Measurements from ENCODE around the gene SAA4. TPM values are rescaled to one million over a fixed set of nuclear protein-coding genes. Genes with fewer than 3 reads are reported as not detected.

SAA4 gene
- not detected in 2 replicates for total RNA-seq (2021; fragmentation: NEBNext Ultra II Directional; extraction: Animal tissue kit (Norgen Biotek cat#: 25700))
- polyA plus RNA-seq (2011; rRNA removed), result not detected in 2 replicates
- not detected for polyA plus RNA-seq (2011; cell fraction: cytosol; rRNA removed)
- not detected for polyA plus RNA-seq (2011; cell fraction: nucleus; rRNA removed)
- polyA plus RNA-seq (2012, experiment 1 of 2), result not detected in 4 replicates
- not detected for polyA plus RNA-seq (2012, experiment 2 of 2)
- not detected for polyA plus RNA-seq (2013, experiment 1 of 2)
- not detected for polyA plus RNA-seq (2013, experiment 2 of 2)
- polyA minus RNA-seq (2011; rRNA and poly(A)+ RNA removed), result not detected in 2 replicates
- polyA minus RNA-seq (2011; cell fraction: cytosol; rRNA and poly(A)+ RNA removed), result not detected
- not detected for polyA minus RNA-seq (2011; cell fraction: nucleus; rRNA and poly(A)+ RNA removed)
- long read RNA-seq, experiment 1, result 0 reads
- long read RNA-seq, experiment 2, result 0 reads

DNA sequence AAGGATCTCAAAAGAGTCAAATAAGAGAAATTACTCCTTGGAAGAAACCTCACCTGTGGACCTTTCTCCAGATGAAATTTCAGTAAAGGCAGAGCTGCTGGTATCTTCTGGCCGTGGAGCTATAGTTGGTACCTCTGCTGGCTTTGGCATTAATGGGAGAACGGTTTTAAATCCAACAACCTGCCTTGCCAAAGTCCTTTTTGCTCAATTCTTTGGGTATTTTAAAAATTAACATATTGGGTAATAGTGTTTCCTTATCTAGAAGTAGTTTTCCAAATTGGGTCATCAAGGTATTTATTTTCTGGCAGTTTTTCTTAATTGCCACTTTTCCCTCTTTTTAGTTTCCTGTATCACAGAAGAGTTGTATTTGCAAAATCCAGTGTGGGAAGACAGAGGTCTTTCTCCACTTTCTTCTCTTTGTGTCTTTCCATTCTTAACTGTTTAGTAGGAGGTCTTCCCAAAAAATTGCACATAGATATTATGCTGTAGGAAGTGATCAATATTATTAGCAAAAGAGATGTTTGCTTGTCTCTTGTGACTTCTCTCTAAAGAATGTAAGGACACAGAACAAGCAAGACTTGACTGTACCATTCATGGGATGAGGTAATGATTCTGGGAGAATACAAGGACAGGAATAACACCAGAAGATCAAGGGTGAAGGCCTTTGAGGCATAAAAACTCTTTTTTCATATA, at the start of gene SAA4:
SAA4 (minus strand) TSS at position 139 of the 693 bp plus-strand sequence. CDS start 876 bp downstream, outside the sequence.
- H2BK15ac ChIP-seq (ENCODE audit: low read length), result no peak within 1 kb of the TSS
- H2AFZ ChIP-seq (ENCODE audit: low read length), result no peak within 1 kb of the TSS
- no peak within 1 kb of the TSS for H3K9ac ChIP-seq (replicated peaks in 1 of 4; ENCODE audit: extremely low read depth in 1 of 4, low read depth in 3 of 4, low read length in 3 of 4)
- H4K91ac ChIP-seq (replicated peaks; ENCODE audit: insufficient read length, low read length), result no peak within 1 kb of the TSS
- no peak within 1 kb of the TSS for H3K4me2 ChIP-seq (ENCODE audit: insufficient read depth in 1 of 2, low read depth in 2 of 2, low read length in 2 of 2)
- H4K20me1 ChIP-seq (replicated peaks in 1 of 2; ENCODE audit: control insufficient read depth in 1 of 2, insufficient read depth in 2 of 2, low read length in 2 of 2), result no peaks in the 10 kb centered on the region
- no peaks in the 10 kb centered on the region for H3K79me2 ChIP-seq (ENCODE audit: control insufficient read depth in 1 of 2, insufficient read depth in 2 of 2, low read length in 2 of 2)
- no peak within 1 kb of the TSS for H2BK5ac ChIP-seq (ENCODE audit: low read depth, low read length)
- H3K36me3 ChIP-seq (ENCODE audit: control insufficient read depth in 2 of 4, insufficient read depth in 4 of 4, low read length in 3 of 4), result no peaks in the 10 kb centered on the region
- CTCF ChIA-PET (ENCODE audit: partially characterized antibody), result interaction anchor here (0.9 kb wide), 1 partner anchor 13 kb away, joined by 3 read pairs; no protein-coding TSS in a partner anchor
- no peak within 1 kb of the TSS for H2BK12ac ChIP-seq (ENCODE audit: low read depth, low read length)
- POLR2A ChIA-PET (ENCODE audit: partially characterized antibody), result no interaction called here
- no peak for DNase-seq (ENCODE audit: low read depth in 1 of 2, low spot score in 2 of 2)
- H3K27ac ChIP-seq (ENCODE audit: low read depth, low read length), result no peak within 1 kb of the TSS
- no peaks in the 10 kb centered on the region for H3K4me1 ChIP-seq (replicated peaks in 1 of 4; ENCODE audit: control insufficient read depth in 3 of 4, insufficient read depth in 4 of 4, low read length in 3 of 4)
- H3K18ac ChIP-seq (ENCODE audit: extremely low read depth, low read length), result no peak within 1 kb of the TSS
- no peak within 1 kb of the TSS for H4K5ac ChIP-seq (ENCODE audit: insufficient read length, low read depth, low read length)
- no peak within 1 kb of the TSS for H3K4ac ChIP-seq (replicated peaks; ENCODE audit: insufficient read length, low read depth, low read length)
- 89% methylated on average over 2 of the region's 2 CpGs; no CpG with 5 or more reads in 1 of the 2 experiments for WGBS, 2 experiments (ENCODE audit: extremely low coverage in 1 of 2, insufficient coverage in 1 of 2, insufficient read length in 1 of 2, insufficient replicate concordance in 2 of 2, low coverage in 1 of 2, low lambda C conversion rate in 2 of 2, missing lambda C conversion rate in 1 of 2)
- H3K23ac ChIP-seq (ENCODE audit: insufficient read length), result no peak within 1 kb of the TSS
- H3K79me1 ChIP-seq (ENCODE audit: low read depth, low read length), result no peaks in the 10 kb centered on the region
- no peak within 1 kb of the TSS for H3K56ac ChIP-seq (replicated peaks; ENCODE audit: insufficient read length, low read depth, low read length)
- no peaks in the 10 kb centered on the region for H3K23me2 ChIP-seq (ENCODE audit: low read depth, low read length)
- no peak within 1 kb of the TSS for H2BK120ac ChIP-seq (replicated peaks; ENCODE audit: low read depth, low read length)
- no peak within 1 kb of the TSS for H2BK20ac ChIP-seq (ENCODE audit: low read length)
- no peak within 1 kb of the TSS for H4K8ac ChIP-seq (ENCODE audit: extremely low read depth, insufficient read depth, low read length)
- TF ChIP-seq CTBP2 (IDR thresholded peaks at IDR 0.05; ENCODE audit: borderline replicate concordance, insufficient read depth, insufficient read length, low read length), result no peak
- TF ChIP-seq E2F6 (IDR thresholded peaks at IDR 0.05), result no peak
- no peak for TF ChIP-seq CHD2 (IDR thresholded peaks at IDR 0.05; ENCODE audit: low read length)
- TF ChIP-seq CBX5 (IDR thresholded peaks at IDR 0.05; ENCODE audit: low read depth, low read length), result no peak
- no peak for TF ChIP-seq ASH2L (IDR thresholded peaks at IDR 0.05; ENCODE audit: low read length)
- TF ChIP-seq RFX5 (IDR thresholded peaks at IDR 0.05; ENCODE audit: borderline replicate concordance, low read depth, low read length), result no peak
- TF ChIP-seq NANOG (IDR thresholded peaks at IDR 0.05; ENCODE audit: insufficient read depth, low read depth, low read length, poor library complexity, severe bottlenecking), result no peak
- TF ChIP-seq CBX8 (IDR thresholded peaks at IDR 0.05; ENCODE audit: borderline replicate concordance, low read depth, low read length), result no peak
- H3K27me3 ChIP-seq (replicated peaks in 1 of 4; ENCODE audit: control insufficient read depth in 3 of 4, extremely low read depth in 1 of 4, insufficient read depth in 3 of 4, low read length in 3 of 4), result no peaks in the 10 kb centered on the region; a peak in 1 of 7 replicates
- H2AK5ac ChIP-seq (ENCODE audit: low read depth, low read length), result no peak within 1 kb of the TSS
- H3K9me3 ChIP-seq (ENCODE audit: insufficient read depth in 2 of 2, low read depth in 1 of 2, low read length in 1 of 2), result no peaks in the 10 kb centered on the region
- H3K14ac ChIP-seq (ENCODE audit: insufficient read length), result no peak within 1 kb of the TSS
- H3K4me3 ChIP-seq (ENCODE audit: extremely low read depth in 1 of 4, insufficient read depth in 2 of 4, low read depth in 3 of 4, low read length in 4 of 4), result no peak within 1 kb of the TSS
- FAIRE-seq, result no peak
